Fibroblast of lung (primary cell): ENCODE data around the gene C4orf17. TPM values are rescaled to one million over a fixed set of nuclear protein-coding genes. Genes with fewer than 3 reads are reported as not detected.

Experiments used
- DNase-seq, 2 donors: peaks; one replicate each; pipeline versions ENCODE4 v3.0.0 to v3.0.0-alpha.2; 2010; ENCODE audit warnings: low read depth in 2 of 2
- H2AFZ ChIP-seq: 2 replicates; pipeline ENCODE4 v1.5.1; 2012; ENCODE audit warnings: low read length, control low read depth, inconsistent platforms
- H3K27ac ChIP-seq: 2 replicates; pipeline ENCODE4 v1.5.1; 2011; ENCODE audit warnings: low read length, control low read depth; ENCODE audit not compliant: insufficient read depth
- H3K27me3 ChIP-seq: 2 replicates; pipeline ENCODE4 v1.5.1; 2011; ENCODE audit warnings: mild to moderate bottlenecking, low read length; ENCODE audit not compliant: control insufficient read depth, insufficient read depth
- H3K36me3 ChIP-seq: 2 replicates; pipeline ENCODE4 v1.5.1; 2011; ENCODE audit warnings: low read length; ENCODE audit not compliant: control insufficient read depth, insufficient read depth
- H3K4me1 ChIP-seq: 2 replicates; pipeline ENCODE4 v1.5.1; 2011; ENCODE audit warnings: low read length; ENCODE audit not compliant: control insufficient read depth, insufficient read depth; ENCODE audit errors: extremely low read depth
- H3K4me2 ChIP-seq: 2 replicates; pipeline ENCODE4 v1.5.1; 2011; ENCODE audit warnings: low read length, control low read depth; ENCODE audit not compliant: insufficient read depth; ENCODE audit errors: extremely low read depth
- H3K4me3 ChIP-seq, 4 experiments: fragments of 200-600 bp in 1 of 4; sonication (generic) in 1 of 4; replicated peaks in 1 of 4; 2 replicates each; pipeline ENCODE4 v1.5.1; 2011 to 2016; ENCODE audit warnings: low read length in 4 of 4, low read depth in 3 of 4, mild to moderate bottlenecking in 3 of 4, control low read depth in 2 of 4, inconsistent platforms in 1 of 4, mixed read lengths in 1 of 4; ENCODE audit not compliant: insufficient read depth in 1 of 4; ENCODE audit errors: control extremely low read depth in 1 of 4
- H3K79me2 ChIP-seq: 2 replicates; pipeline ENCODE4 v1.5.1; 2012; ENCODE audit warnings: mild to moderate bottlenecking, low read length, inconsistent platforms; ENCODE audit not compliant: control insufficient read depth, insufficient read depth
- H3K9ac ChIP-seq: 2 replicates; pipeline ENCODE4 v1.5.1; 2011; ENCODE audit warnings: mild to moderate bottlenecking, low read length, control low read depth; ENCODE audit not compliant: insufficient read depth
- H3K9me3 ChIP-seq: 2 replicates; pipeline ENCODE4 v1.5.1; 2012; ENCODE audit warnings: low read depth, low read length; ENCODE audit not compliant: control insufficient read depth, insufficient read depth
- H4K20me1 ChIP-seq: 2 replicates; pipeline ENCODE4 v1.5.1; 2011; ENCODE audit warnings: low read length; ENCODE audit not compliant: control insufficient read depth, insufficient read depth; ENCODE audit errors: extremely low read depth
- EZH2 ChIP-seq: IDR thresholded peaks from 2 replicates; pipeline ENCODE4 v1.5.1; 2012; ENCODE audit warnings: low read length, control low read depth, mild to moderate bottlenecking; ENCODE audit errors: missing control alignments
- polyA plus RNA-seq, 2 donors: library from polyadenylated mRNA; depleted of rRNA in 1 of 2; stranded (reverse) in 1 of 2; unstranded in 1 of 2; fragments of >200 nt; gene quantifications; 2 replicates each; pipeline ENCODE4 v1.2.1, GENCODE V29; 2011 to 2012; ENCODE audit warnings: missing spikeins in 1 of 2
- total RNA-seq: library from RNA; depleted of rRNA; stranded (reverse); fragments of >200 nt; gene quantifications from 2 replicates; pipeline ENCODE4 v1.2.1, GENCODE V29; 2014
- TF ChIP-seq, protein P1 (sequence below), 2 donors: IDR thresholded peaks in 1 of 2; conservative IDR thresholded peaks in 1 of 2; 1 replicate in 1 of 2; 2 replicates in 1 of 2; pipeline ENCODE4 v1.5.1; 2011 to 2012; ENCODE audit warnings: low read length in 2 of 2, control low read depth in 1 of 2, inconsistent platforms in 1 of 2, low read depth in 1 of 2, mild to moderate bottlenecking in 1 of 2

The C4orf17 gene
- total and polyA plus RNA-seq, 2 donors (not counting 1 experiment from before 2014, with no cell fraction given), result not detected

DNA sequence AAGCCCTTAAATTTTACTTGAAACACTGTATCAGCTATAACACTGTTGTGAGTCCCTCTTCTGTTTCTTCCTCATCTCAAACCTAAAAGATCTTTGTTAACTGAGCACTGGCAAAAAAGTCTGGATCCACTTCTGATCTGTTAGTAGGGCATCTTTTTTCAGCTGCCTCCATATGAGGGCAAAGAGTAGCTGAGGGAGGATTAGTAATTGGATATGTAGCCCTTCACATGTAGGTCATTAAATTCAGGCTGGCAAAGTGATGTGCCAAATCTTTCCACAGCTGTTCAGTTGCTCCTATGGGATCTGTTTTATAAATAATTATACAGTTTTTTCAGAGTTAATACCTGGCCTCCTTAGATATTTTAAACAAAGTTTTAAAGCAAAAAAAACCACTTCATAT is 54.1 kb downstream of the C4orf17 start:
- Histone ChIP-seq H3K27me3 (no peaks in the 10 kb centered on the region), H3K4me2 (no peak overlapping the region), H3K4me3 (no peak overlapping the region), H3K36me3 (no peaks in the 10 kb centered on the region), H2AFZ (peak overlapping the region; percentile 79), H3K9ac (no peak overlapping the region), H3K27ac (no peak overlapping the region), H3K4me1 (no peaks in the 10 kb centered on the region), H3K79me2 (no peaks in the 10 kb centered on the region), H3K9me3 (no peaks in the 10 kb centered on the region), H4K20me1 (no peaks in the 10 kb centered on the region)
- no peak for DNase-seq
- no peak for TF ChIP-seq EZH2
- TF ChIP-seq, protein P1, sequence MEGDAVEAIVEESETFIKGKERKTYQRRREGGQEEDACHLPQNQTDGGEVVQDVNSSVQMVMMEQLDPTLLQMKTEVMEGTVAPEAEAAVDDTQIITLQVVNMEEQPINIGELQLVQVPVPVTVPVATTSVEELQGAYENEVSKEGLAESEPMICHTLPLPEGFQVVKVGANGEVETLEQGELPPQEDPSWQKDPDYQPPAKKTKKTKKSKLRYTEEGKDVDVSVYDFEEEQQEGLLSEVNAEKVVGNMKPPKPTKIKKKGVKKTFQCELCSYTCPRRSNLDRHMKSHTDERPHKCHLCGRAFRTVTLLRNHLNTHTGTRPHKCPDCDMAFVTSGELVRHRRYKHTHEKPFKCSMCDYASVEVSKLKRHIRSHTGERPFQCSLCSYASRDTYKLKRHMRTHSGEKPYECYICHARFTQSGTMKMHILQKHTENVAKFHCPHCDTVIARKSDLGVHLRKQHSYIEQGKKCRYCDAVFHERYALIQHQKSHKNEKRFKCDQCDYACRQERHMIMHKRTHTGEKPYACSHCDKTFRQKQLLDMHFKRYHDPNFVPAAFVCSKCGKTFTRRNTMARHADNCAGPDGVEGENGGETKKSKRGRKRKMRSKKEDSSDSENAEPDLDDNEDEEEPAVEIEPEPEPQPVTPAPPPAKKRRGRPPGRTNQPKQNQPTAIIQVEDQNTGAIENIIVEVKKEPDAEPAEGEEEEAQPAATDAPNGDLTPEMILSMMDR (conservative IDR thresholded peaks at IDR 0.05 in 1 of 2, IDR thresholded peaks at IDR 0.05 in 1 of 2; ENCODE audit: low read depth in 1 of 2, low read length in 2 of 2), result no peak

- no peaks in the 10 kb centered on the region for H3K9me3 ChIP-seq
- H2AFZ ChIP-seq, result no peak overlapping the region
- no peak overlapping the region for H3K9ac ChIP-seq
- no peaks in the 10 kb centered on the region for H3K27me3 ChIP-seq
- no peaks in the 10 kb centered on the region for H3K79me2 ChIP-seq
- no peak for TF ChIP-seq EZH2
- TF ChIP-seq, protein P1 (conservative IDR thresholded peaks at IDR 0.05 in 1 of 2, IDR thresholded peaks at IDR 0.05 in 1 of 2; ENCODE audit: low read depth in 1 of 2, low read length in 2 of 2), result no peak
- no peak overlapping the region for H3K4me3 ChIP-seq
- no peaks in the 10 kb centered on the region for H4K20me1 ChIP-seq
- no peak overlapping the region for H3K4me2 ChIP-seq
- no peak for DNase-seq
- H3K36me3 ChIP-seq, result no peaks in the 10 kb centered on the region
- no peaks in the 10 kb centered on the region for H3K4me1 ChIP-seq
- H3K27ac ChIP-seq, result no peak overlapping the region
Measured at GRCh38 chr4:99571883-99572282, 61.1 kb downstream of the C4orf17 start.

DNA sequence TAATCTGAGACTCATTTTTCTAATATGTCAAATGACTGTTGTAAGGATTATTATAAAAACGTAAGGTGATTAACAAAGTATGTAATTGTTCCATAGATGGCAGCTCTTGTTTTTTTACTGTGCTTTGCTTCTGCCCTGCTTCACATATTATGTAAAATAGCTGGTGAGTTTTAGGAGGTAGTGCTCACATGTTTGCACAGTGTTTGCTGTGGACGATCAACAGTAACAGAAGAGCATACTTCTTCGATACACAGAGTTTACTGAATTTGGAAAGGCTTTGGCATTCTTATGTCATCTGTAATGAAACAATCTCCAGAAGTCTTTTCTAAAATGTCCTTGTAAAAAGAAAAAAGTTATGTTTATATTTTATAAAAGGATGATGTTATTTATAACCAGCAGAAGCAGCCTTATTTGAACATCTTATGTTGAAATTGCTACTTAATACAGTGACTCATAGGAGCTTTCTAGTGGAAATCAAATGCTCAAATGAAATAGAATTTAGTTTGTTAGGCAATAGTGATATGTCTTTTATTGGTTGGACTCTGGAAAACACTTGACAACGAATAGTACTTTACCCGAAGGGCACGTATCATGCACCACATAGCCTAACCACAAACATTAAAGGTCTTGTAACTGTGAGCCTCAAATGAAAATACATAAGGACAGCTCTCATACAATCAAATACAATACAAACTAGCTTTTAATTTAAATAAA is 61.9 kb downstream of the C4orf17 start:
- Histone ChIP-seq H3K4me1 (no peaks in the 10 kb centered on the region), H3K9me3 (no peaks in the 10 kb centered on the region), H3K27me3 (no peaks in the 10 kb centered on the region), H4K20me1 (no peaks in the 10 kb centered on the region), H3K4me2 (no peak overlapping the region), H3K4me3 (no peak overlapping the region), H3K36me3 (no peaks in the 10 kb centered on the region), H3K27ac (no peak overlapping the region), H3K9ac (no peak overlapping the region), H2AFZ (no peak overlapping the region), H3K79me2 (no peaks in the 10 kb centered on the region)
- peak in 1 of 2 donors; percentile 67 for DNase-seq
- TF ChIP-seq, protein P1 (conservative IDR thresholded peaks at IDR 0.05 in 1 of 2, IDR thresholded peaks at IDR 0.05 in 1 of 2; ENCODE audit: low read depth in 1 of 2, low read length in 2 of 2), result no peak
- TF ChIP-seq EZH2, result no peak
